HG02884 (cell line): ENCODE results near the gene CD164.
"Not testable (repeated sequence)": the region's sequence is repeated elsewhere in the genome, so short reads cannot be mapped to it uniquely, and the experiment has no call there.

ENCODE experiments used
- ATAC-seq: cut with Tn5 transposase; IDR thresholded peaks from one replicate; pipeline ENCODE4 v1.9.1; 2021; ENCODE audit warnings: mild to moderate bottlenecking, moderate library complexity; ENCODE audit not compliant: unreplicated experiment

The CD164 gene

GRCh38 chr6:109344226-109344625 lies 38.0 kb downstream of the CD164 start:
- no peak for ATAC-seq

- ATAC-seq: no peak
These were observed 38.7 kb downstream of the CD164 start for GRCh38 chr6:109343518-109343917.

GRCh38 chr6:109342911-109343310 lies 39.4 kb downstream of the CD164 start:
- no peak for ATAC-seq

- no peak for ATAC-seq
These were observed 39.8 kb downstream of the CD164 start for GRCh38 chr6:109342506-109342905.

- ATAC-seq: no peak
These were observed 41.5 kb downstream of the CD164 start for GRCh38 chr6:109340811-109341210.

- no peak for ATAC-seq
These were observed 42.2 kb downstream of the CD164 start for GRCh38 chr6:109339906-109340678.

- no peak for ATAC-seq
These were observed 45.9 kb downstream of the CD164 start for GRCh38 chr6:109336221-109336961.

- not testable (repeated sequence) for ATAC-seq
These were observed 48.4 kb downstream of the CD164 start for GRCh38 chr6:109333870-109334269.

- no peak for ATAC-seq
These were observed 49.5 kb downstream of the CD164 start for GRCh38 chr6:109332748-109333147.

GRCh38 chr6:109331081-109331480 lies 51.2 kb downstream of the CD164 start:
- ATAC-seq: no peak

GRCh38 chr6:109330263-109330662 lies 52.0 kb downstream of the CD164 start:
- no peak for ATAC-seq

- no peak for ATAC-seq
These were observed 53.6 kb downstream of the CD164 start for GRCh38 chr6:109328629-109329028.

- no peak for ATAC-seq
These were observed 54.3 kb downstream of the CD164 start for GRCh38 chr6:109327959-109328358.

GRCh38 chr6:109327491-109327890 lies 54.8 kb downstream of the CD164 start:
- no peak for ATAC-seq

GRCh38 chr6:109326351-109326750 lies 55.9 kb downstream of the CD164 start:
- ATAC-seq: no peak

GRCh38 chr6:109325400-109325801 lies 56.9 kb downstream of the CD164 start:
- ATAC-seq: no peak

GRCh38 chr6:109323241-109323640 lies 59.0 kb downstream of the CD164 start:
- ATAC-seq: no peak

GRCh38 chr6:109322825-109323224 lies 59.4 kb downstream of the CD164 start:
- ATAC-seq: no peak

- ATAC-seq: no peak
These were observed 60.5 kb downstream of the CD164 start for GRCh38 chr6:109321752-109322151.

- ATAC-seq: no peak
These were observed 62.2 kb downstream of the CD164 start for GRCh38 chr6:109320072-109320471.

GRCh38 chr6:109318328-109318876 lies 63.9 kb downstream of the CD164 start:
- no peak for ATAC-seq

GRCh38 chr6:109316909-109317308 lies 65.4 kb downstream of the CD164 start:
- ATAC-seq: no peak
